ENCODE measurements around the gene WDR37. TPM values are rescaled to one million over a fixed set of nuclear protein-coding genes. Genes with fewer than 3 reads are reported as not detected.
"Not testable (repeated sequence)": the region's sequence is repeated elsewhere in the genome, so short reads cannot be mapped to it uniquely, and the experiment has no call there.

Gene WDR37
- 10 to 100 TPM; 16.0 to 20.5 (median 16.5) TPM for polyA plus RNA-seq (ENCODE audit: insufficient read length in 3 of 3)
- long read RNA-seq, donor 1, partial matches to known transcripts = 11 of 45 reads
- long read RNA-seq, donor 1, other reads (novel, unspliced or antisense) = 34 of 45 reads
- long read RNA-seq, donor 2, partial matches to known transcripts = 15 of 38 reads
- long read RNA-seq, donor 2, other reads (novel, unspliced or antisense) = 23 of 38 reads
- long read RNA-seq, donor 3, full-length matches to known transcripts = 1 of 1 reads
- long read RNA-seq, donor 3, partial matches to known transcripts = 0 of 1 reads
- long read RNA-seq, donor 3, other reads (novel, unspliced or antisense) = 0 of 1 reads
- long read RNA-seq, donor 4, partial matches to known transcripts = 16 of 16 reads
- long read RNA-seq, donor 4, other reads (novel, unspliced or antisense) = 0 of 16 reads
- long read RNA-seq, donor 5 = 0 reads
- long read RNA-seq, donor 6 = 0 reads
- long read RNA-seq, donor 7, full-length matches to known transcripts = 2 of 9 reads
- long read RNA-seq, donor 7, partial matches to known transcripts = 7 of 9 reads
- long read RNA-seq, donor 7, other reads (novel, unspliced or antisense) = 0 of 9 reads
- long read RNA-seq, donor 8, full-length matches to known transcripts = 1 of 1 reads
- long read RNA-seq, donor 8, partial matches to known transcripts = 0 of 1 reads
- long read RNA-seq, donor 8, other reads (novel, unspliced or antisense) = 0 of 1 reads
- long read RNA-seq, donor 9 = 0 reads
- long read RNA-seq, donor 10, full-length matches to known transcripts = 2 of 2 reads
- long read RNA-seq, donor 10, partial matches to known transcripts = 0 of 2 reads
- long read RNA-seq, donor 10, other reads (novel, unspliced or antisense) = 0 of 2 reads
- long read RNA-seq, donor 11, full-length matches to known transcripts = 1 of 8 reads
- long read RNA-seq, donor 11, partial matches to known transcripts = 7 of 8 reads
- long read RNA-seq, donor 11, other reads (novel, unspliced or antisense) = 0 of 8 reads
- long read RNA-seq, donor 12 = 0 reads
- long read RNA-seq, donor 13 = 0 reads
- long read RNA-seq, donor 14, full-length matches to known transcripts = 1 of 12 reads
- long read RNA-seq, donor 14, partial matches to known transcripts = 11 of 12 reads
- long read RNA-seq, donor 14, other reads (novel, unspliced or antisense) = 0 of 12 reads
- long read RNA-seq, donor 15 = 0 reads
- long read RNA-seq, donor 16 = 0 reads

DNA sequence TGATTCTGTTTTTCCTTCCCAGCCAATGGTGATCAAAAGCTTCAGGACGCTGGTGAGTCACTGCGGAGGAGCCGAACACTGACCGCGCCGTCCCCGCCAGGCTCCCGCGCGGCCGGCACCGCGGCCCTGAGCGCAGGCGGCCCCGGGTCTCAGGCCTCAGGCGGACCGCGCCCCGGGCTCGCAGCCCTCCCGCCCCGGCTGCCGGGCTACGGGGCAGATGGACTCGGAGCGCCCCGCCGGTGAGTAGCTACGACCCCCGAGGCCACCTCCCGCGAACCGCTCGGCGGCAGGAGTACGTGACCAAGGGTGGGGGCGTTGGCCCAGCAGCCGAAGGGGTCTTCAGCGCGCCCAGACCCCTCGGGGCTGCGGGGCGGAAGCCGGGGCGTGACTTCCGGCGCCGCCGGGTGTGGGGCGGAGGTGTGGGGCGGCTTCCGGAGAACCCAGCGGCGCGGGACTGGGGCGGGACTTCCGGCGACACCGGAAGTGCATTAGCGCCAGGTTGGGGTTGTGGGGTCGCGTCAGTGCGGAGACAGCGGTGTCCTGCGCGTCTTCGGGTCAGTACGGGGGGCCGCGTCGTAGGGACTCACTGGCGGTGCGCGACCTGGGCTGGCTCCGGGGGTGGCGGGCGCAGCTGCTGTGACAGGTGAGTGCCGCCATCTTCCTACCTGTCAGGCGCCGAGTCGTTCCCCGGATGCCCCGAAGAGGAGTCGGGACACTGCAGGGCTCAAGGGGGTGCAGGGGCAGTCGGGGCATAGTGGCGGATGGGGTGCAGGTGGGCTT, at the start of gene WDR37:
Gene WDR37 (plus strand): TSS at position 60 of the 780 bp plus-strand sequence. CDS start 15,771 bp downstream, outside the sequence.
- DNase-seq (ENCODE audit: extremely low read depth in 1 of 11, low read depth in 9 of 11, low spot score in 4 of 11) = peak; percentile 59 to 81 (median 75)

- DNase-seq (ENCODE audit: extremely low read depth in 1 of 11, low read depth in 9 of 11, low spot score in 4 of 11) = no peak
Observed at GRCh38 chr10:1006573-1006972, 49.6 kb upstream of the WDR37 start.

GRCh38 chr10:1007583-1007982, 48.6 kb upstream of the WDR37 start:
- no peak for DNase-seq (ENCODE audit: extremely low read depth in 1 of 11, low read depth in 9 of 11, low spot score in 4 of 11)

DNA sequence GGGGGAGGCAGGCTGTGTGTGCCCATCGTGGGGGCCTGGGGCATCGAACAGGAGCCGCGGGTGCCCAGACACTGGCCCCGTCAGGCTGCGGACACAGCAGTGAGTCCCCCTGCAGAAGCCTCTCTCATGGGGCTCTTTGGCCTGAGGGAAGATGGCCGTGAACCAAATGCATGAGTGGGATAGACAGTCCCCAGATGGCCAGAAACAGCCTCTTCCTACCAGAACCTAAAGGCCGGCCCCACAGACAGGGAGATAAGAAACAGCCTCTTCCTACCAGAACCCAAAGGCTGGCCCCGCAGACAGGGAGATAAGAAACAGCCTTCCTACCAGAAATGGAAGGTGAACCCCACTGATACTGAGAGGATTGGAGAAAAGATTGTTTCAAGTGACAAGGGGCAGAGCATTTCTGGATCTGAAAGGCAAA, 47.1 kb upstream of the WDR37 start:
- no peak for DNase-seq (ENCODE audit: extremely low read depth in 1 of 11, low read depth in 9 of 11, low spot score in 4 of 11)

GRCh38 chr10:1009947-1010346, 46.2 kb upstream of the WDR37 start:
- not testable (repeated sequence) for DNase-seq (ENCODE audit: extremely low read depth in 1 of 11, low read depth in 9 of 11, low spot score in 4 of 11)

- DNase-seq (ENCODE audit: extremely low read depth in 1 of 11, low read depth in 9 of 11, low spot score in 4 of 11) = no peak
Observed at GRCh38 chr10:1010703-1011102, 45.5 kb upstream of the WDR37 start.

GRCh38 chr10:1011696-1012095, 44.5 kb upstream of the WDR37 start:
- DNase-seq (ENCODE audit: extremely low read depth in 1 of 11, low read depth in 9 of 11, low spot score in 4 of 11) = no peak

- no peak for DNase-seq (ENCODE audit: extremely low read depth in 1 of 11, low read depth in 9 of 11, low spot score in 4 of 11)
Observed at GRCh38 chr10:1015688-1016087, 40.5 kb upstream of the WDR37 start.

DNA sequence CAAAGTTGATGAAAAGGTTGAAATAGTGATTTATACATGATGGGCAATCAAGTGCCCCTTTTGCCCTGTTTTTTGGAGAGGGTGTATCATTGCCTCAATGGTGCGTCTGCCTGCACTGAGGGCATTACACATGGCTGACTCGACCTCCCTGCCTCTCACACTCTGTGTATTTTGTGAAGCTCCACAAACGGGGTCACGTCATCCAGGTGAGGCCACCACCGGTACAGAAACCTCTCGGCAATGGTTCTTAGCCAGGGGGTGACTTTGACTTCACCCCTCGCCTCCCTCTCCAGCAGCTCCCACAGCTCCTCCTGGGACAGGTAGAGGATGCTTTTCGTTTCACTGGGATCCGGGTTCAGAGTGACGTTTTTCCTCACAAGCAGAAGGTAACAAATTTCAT, 36.8 kb upstream of the WDR37 start:
- no peak for DNase-seq (ENCODE audit: extremely low read depth in 1 of 11, low read depth in 9 of 11, low spot score in 4 of 11)

GRCh38 chr10:1020460-1020859, 35.7 kb upstream of the WDR37 start:
- no peak for DNase-seq (ENCODE audit: extremely low read depth in 1 of 11, low read depth in 9 of 11, low spot score in 4 of 11)

- no peak for DNase-seq (ENCODE audit: extremely low read depth in 1 of 11, low read depth in 9 of 11, low spot score in 4 of 11)
Observed at GRCh38 chr10:1020958-1021357, 35.2 kb upstream of the WDR37 start.

DNA sequence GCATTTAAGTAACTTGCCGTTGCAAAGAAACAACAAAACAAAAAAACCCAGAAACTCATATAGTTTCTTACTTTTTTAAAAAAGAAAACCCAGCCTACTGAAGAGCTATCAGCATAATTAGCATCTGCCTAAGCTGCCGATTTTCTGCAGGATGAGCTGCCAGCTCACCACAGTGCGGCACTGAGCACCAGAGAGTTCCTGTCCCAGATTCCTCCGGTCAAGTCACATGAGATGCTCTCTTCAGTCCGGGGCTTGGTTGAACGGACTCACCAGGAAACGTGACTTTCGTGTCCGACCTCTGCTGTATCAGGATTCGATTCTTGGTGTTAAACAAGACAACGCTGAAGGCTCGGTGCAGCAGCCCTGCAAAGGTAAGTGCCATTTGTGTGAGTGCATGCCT, 33.8 kb upstream of the WDR37 start:
- no peak for DNase-seq (ENCODE audit: extremely low read depth in 1 of 11, low read depth in 9 of 11, low spot score in 4 of 11)

- DNase-seq (ENCODE audit: extremely low read depth in 1 of 11, low read depth in 9 of 11, low spot score in 4 of 11) = peak in 1 of 11 donors; percentile 11
Observed at GRCh38 chr10:1024103-1024502, 32.1 kb upstream of the WDR37 start.

DNA sequence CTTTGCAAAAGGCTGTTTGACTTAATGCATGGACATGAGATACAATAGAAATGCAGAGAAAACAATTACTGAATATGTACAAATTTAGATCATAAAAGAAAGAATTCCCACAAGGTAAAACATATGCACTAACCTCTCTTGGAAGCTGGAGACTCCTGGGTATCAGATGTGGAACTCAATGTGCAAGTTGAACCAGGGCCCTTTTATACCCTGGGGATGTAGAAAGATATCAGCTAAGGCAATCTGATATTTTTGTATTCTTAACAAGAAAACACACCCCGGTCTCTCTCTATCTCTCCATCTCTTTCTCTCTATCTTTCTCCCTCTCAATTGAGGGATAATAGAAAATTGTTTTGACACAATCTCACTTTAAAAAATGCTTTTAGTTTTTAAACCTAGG, 30.5 kb upstream of the WDR37 start, which contains the start of gene IDI2:
Gene IDI2 (minus strand): TSS at position 177 of the 400 bp plus-strand sequence. CDS start 1,136 bp downstream, outside the sequence.
- DNase-seq (ENCODE audit: extremely low read depth in 1 of 11, low read depth in 9 of 11, low spot score in 4 of 11) = no peak

DNA sequence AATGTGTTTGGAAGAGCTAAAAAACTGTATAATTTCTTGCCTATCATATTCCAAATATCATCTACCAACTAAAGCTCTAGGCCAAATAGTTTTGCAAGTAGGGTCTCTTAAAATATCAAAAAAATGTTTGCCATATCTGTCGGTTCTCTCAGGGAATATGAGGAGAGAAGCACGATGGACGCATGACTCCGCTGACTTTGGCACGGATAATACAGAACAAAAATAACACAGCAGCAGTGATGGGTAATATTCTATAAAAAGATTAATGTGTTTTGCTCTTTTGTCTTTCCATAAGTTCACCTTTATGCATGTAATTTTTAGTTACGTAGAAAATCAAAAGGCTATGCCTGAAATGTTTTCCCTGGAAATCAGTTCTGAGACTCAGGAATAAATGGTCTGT, 29.6 kb upstream of the WDR37 start:
- no peak for DNase-seq (ENCODE audit: extremely low read depth in 1 of 11, low read depth in 9 of 11, low spot score in 4 of 11)

DNA sequence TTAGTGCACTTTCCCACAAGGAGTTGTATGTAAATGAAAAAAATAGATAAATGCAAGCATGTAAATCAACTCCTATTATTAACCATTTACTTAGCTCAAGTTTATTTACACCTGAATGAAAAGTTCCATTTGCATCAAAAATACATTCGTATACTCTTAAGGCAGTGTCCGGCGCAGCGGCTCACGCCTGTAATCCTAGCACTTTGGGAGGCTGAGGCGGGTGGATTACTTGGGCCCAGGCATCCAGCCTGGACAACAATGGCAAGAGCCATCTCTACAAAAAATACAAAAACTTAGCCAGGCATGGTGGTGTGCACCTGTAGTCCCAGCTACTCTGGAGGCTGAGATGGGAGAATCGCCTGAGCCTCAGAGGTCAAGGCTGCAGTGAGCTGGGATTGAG, 26.3 kb upstream of the WDR37 start:
- no peak for DNase-seq (ENCODE audit: extremely low read depth in 1 of 11, low read depth in 9 of 11, low spot score in 4 of 11)

GRCh38 chr10:1033601-1034000, 22.6 kb upstream of the WDR37 start:
- no peak for DNase-seq (ENCODE audit: extremely low read depth in 1 of 11, low read depth in 9 of 11, low spot score in 4 of 11)

DNA sequence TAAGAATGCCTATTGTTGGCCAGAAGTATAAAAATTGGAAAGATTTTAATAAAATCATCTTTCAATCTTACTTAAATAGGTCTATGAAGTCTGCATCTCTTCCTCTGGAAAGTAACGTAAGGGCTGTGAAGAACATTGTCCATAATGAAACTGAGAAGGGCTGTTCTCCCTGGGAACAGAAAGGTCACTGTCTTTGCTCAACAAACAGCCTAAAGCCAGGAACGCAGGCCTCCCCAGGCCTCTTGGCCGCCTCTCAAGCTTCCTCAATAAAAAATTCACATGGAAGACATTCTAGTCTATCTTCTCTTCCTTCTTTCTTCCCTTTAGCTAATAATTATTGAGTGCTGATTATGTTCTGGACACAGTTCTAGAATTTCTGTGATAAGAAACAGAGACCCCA, 21.4 kb upstream of the WDR37 start:
- no peak for DNase-seq (ENCODE audit: extremely low read depth in 1 of 11, low read depth in 9 of 11, low spot score in 4 of 11)

DNA sequence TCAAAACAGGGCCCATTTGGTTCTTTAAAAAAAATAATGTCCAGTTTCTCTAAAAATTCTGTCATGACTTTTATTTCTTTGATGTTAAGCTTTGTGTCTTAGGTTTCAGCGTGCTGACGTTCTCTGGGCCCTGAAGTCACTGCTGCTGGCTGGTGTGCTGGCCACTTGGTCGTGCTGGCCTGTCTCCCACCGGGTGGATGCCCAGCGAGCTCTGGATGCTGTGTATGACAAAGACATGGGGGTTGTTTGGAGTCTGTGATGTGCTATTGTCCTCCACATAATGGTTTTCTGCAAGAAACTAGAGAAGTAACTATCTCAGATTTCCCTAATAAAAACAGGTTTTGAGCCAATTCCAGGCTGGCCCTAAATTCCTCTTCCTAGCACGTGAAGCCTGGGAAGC, 21.0 kb upstream of the WDR37 start:
- no peak for DNase-seq (ENCODE audit: extremely low read depth in 1 of 11, low read depth in 9 of 11, low spot score in 4 of 11)
